ENCODE data around the gene PCGF5.

- TF ChIP-seq CTCF (IDR thresholded peaks at IDR 0.05; ENCODE audit: low read depth, low read length, poor library complexity, severe bottlenecking) (no peak), EZH2phosphoT487 (IDR thresholded peaks at IDR 0.05; ENCODE audit: borderline replicate concordance, low read length) (no peak)
Observed at GRCh38 chr10:91219371-91220193, 881 bp upstream of the PCGF5 start.

Measured in DOHH2 (cell line).